BLaER1 treated with 17β-estradiol and CSF1 and Interleukin-3, amounts not matched to agents 10 nM and 100 nM (cell line): Measurements from ENCODE around the gene GRP.

Experiments
- H3K27ac ChIP-seq, 11 experiments: shearing (Covaris generic); formaldehyde crosslinking; 2 replicates each; pipeline ENCODE4 v1.8.1; 2022
- H3K27me3 ChIP-seq, 11 experiments: shearing (Covaris generic); formaldehyde crosslinking; 2 replicates each; pipeline ENCODE4 v1.8.1; 2022
- H3K36me3 ChIP-seq, 11 experiments: shearing (Covaris generic); formaldehyde crosslinking; 2 replicates each; pipeline ENCODE4 v1.8.1; 2022
- H3K4me1 ChIP-seq, 10 experiments: shearing (Covaris generic); formaldehyde crosslinking; 2 replicates each; pipeline ENCODE4 v1.8.1; 2022
- H3K4me2 ChIP-seq, 11 experiments: shearing (Covaris generic); formaldehyde crosslinking; 2 replicates each; pipeline ENCODE4 v1.8.1; 2022
- H3K4me3 ChIP-seq, 10 experiments: shearing (Covaris generic); formaldehyde crosslinking; 2 replicates each; pipeline ENCODE4 v1.8.1; 2022
- H3K9ac ChIP-seq, 11 experiments: shearing (Covaris generic); formaldehyde crosslinking; 2 replicates each; pipeline ENCODE4 v1.8.1; 2022
- H3K9me3 ChIP-seq, 11 experiments: shearing (Covaris generic); formaldehyde crosslinking; replicated peaks in 1 of 11; 2 replicates each; pipeline ENCODE4 v1.8.1; 2022
- H4K20me1 ChIP-seq, 11 experiments: shearing (Covaris generic); formaldehyde crosslinking; 2 replicates each; pipeline ENCODE4 v1.8.1; 2022
- Cebpa-rat ChIP-seq, 11 experiments: shearing (Covaris generic); IDR thresholded peaks; 2 replicates each; pipeline ENCODE4 v1.8.1; 2022

GRP gene

GRCh38 chr18:59268721-59269562, 49.0 kb downstream of the GRP start:
- Histone ChIP-seq H3K27ac (no peak overlapping the region), H3K9ac (peak overlapping the region in 2 of 11 experiments; percentile 15 to 35; a peak in 2 of 22 replicates), H3K9me3 (peaks cover 59 to 94% (median 72%) of the 10 kb centered on the region in 11 experiments)

GRCh38 chr18:59269563-59270119, 49.7 kb downstream of the GRP start:
- Histone ChIP-seq H4K20me1 (peaks cover 0 to 7% (median 0%) of the 10 kb centered on the region in 11 experiments; a peak in 3 of 22 replicates), H3K9me3 (peaks cover 66 to 95% (median 75%) of the 10 kb centered on the region in 11 experiments), H3K4me3 (peak overlapping the region; percentile 41 to 66 (median 50)), H3K27ac (no peak overlapping the region), H3K9ac (peak overlapping the region in 1 of 11 experiments; percentile 15; a peak in 1 of 22 replicates), H3K36me3 (no peaks in the 10 kb centered on the region), H3K4me1 (peaks cover 0 to 9% (median 5%) of the 10 kb centered on the region in 10 experiments; a peak in 5 of 20 replicates), H3K27me3 (peaks cover 100% of the 10 kb centered on the region in 11 experiments), H3K4me2 (peak overlapping the region; percentile 49 to 82 (median 67))
- no peak for TF ChIP-seq Cebpa-rat (IDR thresholded peaks at IDR 0.05)

More at GRCh38 chr18:59268721-59269562, 49.0 kb downstream of the GRP start:
- Histone ChIP-seq H3K27me3 (peaks cover 100% of the 10 kb centered on the region in 11 experiments), H3K36me3 (no peaks in the 10 kb centered on the region), H3K4me1 (peaks cover 0 to 9% (median 5%) of the 10 kb centered on the region in 10 experiments; a peak in 5 of 20 replicates), H4K20me1 (peaks cover 0 to 7% (median 0%) of the 10 kb centered on the region in 11 experiments; a peak in 3 of 22 replicates), H3K4me3 (peak overlapping the region; percentile 41 to 66 (median 50)), H3K4me2 (peak overlapping the region; percentile 49 to 82 (median 67))
- no peak for TF ChIP-seq Cebpa-rat (IDR thresholded peaks at IDR 0.05)

GRCh38 chr18:59270689-59271257, 50.8 kb downstream of the GRP start:
- H3K4me1 ChIP-seq = peaks cover 0 to 9% (median 5%) of the 10 kb centered on the region in 10 experiments; a peak in 5 of 20 replicates
- peaks cover 0 to 7% (median 0%) of the 10 kb centered on the region in 11 experiments; a peak in 3 of 22 replicates for H4K20me1 ChIP-seq
- H3K36me3 ChIP-seq = no peaks in the 10 kb centered on the region
- peaks cover 91 to 100% (median 100%) of the 10 kb centered on the region in 11 experiments for H3K27me3 ChIP-seq
- H3K9me3 ChIP-seq = peaks cover 62 to 85% (median 72%) of the 10 kb centered on the region in 11 experiments
- no peak overlapping the region for H3K4me2 ChIP-seq
- H3K27ac ChIP-seq = no peak overlapping the region
- H3K9ac ChIP-seq = no peak overlapping the region
- no peak overlapping the region for H3K4me3 ChIP-seq
- TF ChIP-seq Cebpa-rat (IDR thresholded peaks at IDR 0.05) = no peak; a peak in 1 of 22 replicates

- Histone ChIP-seq H3K27ac (no peak overlapping the region), H3K27me3 (peaks cover 82 to 99% (median 95%) of the 10 kb centered on the region in 11 experiments), H3K4me1 (peaks cover 0 to 9% (median 5%) of the 10 kb centered on the region in 10 experiments; a peak in 5 of 20 replicates), H3K36me3 (no peaks in the 10 kb centered on the region), H3K4me2 (no peak overlapping the region), H4K20me1 (peaks cover 0 to 7% (median 0%) of the 10 kb centered on the region in 11 experiments; a peak in 3 of 22 replicates), H3K4me3 (no peak overlapping the region), H3K9me3 (peaks cover 62 to 80% (median 72%) of the 10 kb centered on the region in 11 experiments), H3K9ac (no peak overlapping the region)
- TF ChIP-seq Cebpa-rat (IDR thresholded peaks at IDR 0.05) = no peak
Measured at GRCh38 chr18:59271606-59272220, 51.8 kb downstream of the GRP start.

GRCh38 chr18:59272221-59272888, 52.4 kb downstream of the GRP start:
- Histone ChIP-seq H3K4me1 (peaks cover 0 to 9% (median 5%) of the 10 kb centered on the region in 10 experiments; a peak in 5 of 20 replicates), H3K36me3 (no peaks in the 10 kb centered on the region), H3K4me3 (peak overlapping the region in 1 of 10 experiments; percentile 31; a peak in 2 of 20 replicates), H3K27ac (no peak overlapping the region), H4K20me1 (peaks cover 0 to 7% (median 0%) of the 10 kb centered on the region in 11 experiments; a peak in 3 of 22 replicates), H3K27me3 (peaks cover 75 to 93% (median 88%) of the 10 kb centered on the region in 11 experiments), H3K9me3 (peaks cover 57 to 73% (median 68%) of the 10 kb centered on the region in 11 experiments), H3K9ac (no peak overlapping the region), H3K4me2 (no peak overlapping the region)
- TF ChIP-seq Cebpa-rat (IDR thresholded peaks at IDR 0.05) = no peak

- Histone ChIP-seq H3K9ac (no peak within 1 kb of the TSS), H3K4me1 (peaks cover 0 to 9% (median 5%) of the 10 kb centered on the region in 10 experiments; a peak in 5 of 20 replicates), H3K36me3 (no peaks in the 10 kb centered on the region), H3K4me2 (no peak within 1 kb of the TSS), H4K20me1 (peaks cover 0 to 5% (median 0%) of the 10 kb centered on the region in 11 experiments; a peak in 3 of 22 replicates), H3K9me3 (peaks cover 50 to 66% (median 60%) of the 10 kb centered on the region in 11 experiments), H3K4me3 (peak within 1 kb of the TSS in 4 of 10 experiments; percentile 9 to 31 (median 16); a peak in 3 of 20 replicates), H3K27me3 (peaks cover 68 to 85% (median 81%) of the 10 kb centered on the region in 11 experiments), H3K27ac (no peak within 1 kb of the TSS)
- TF ChIP-seq Cebpa-rat (IDR thresholded peaks at IDR 0.05) = no peak
Measured at GRCh38 chr18:59272891-59273758, 53.2 kb downstream of the GRP start, which contains the start of gene RAX. TSS of gene RAX (minus strand) at chr18:59273454. CDS start at chr18:59273206, 248 bp downstream.
